GDM1 (cell line): Measurements from ENCODE around the gene PCDH9.
"Not testable (repeated sequence)": the region's sequence is repeated elsewhere in the genome, so short reads cannot be mapped to it uniquely, and the experiment has no call there.

ENCODE experiments used
- DNase-seq: peaks from one replicate; lab custom pipeline; 2025; lab: John Stamatoyannopoulos, UW

PCDH9 gene

GRCh38 chr13:66837246-66837645 is 392.9 kb downstream of the PCDH9 start:
- DNase-seq, result no peak

DNA sequence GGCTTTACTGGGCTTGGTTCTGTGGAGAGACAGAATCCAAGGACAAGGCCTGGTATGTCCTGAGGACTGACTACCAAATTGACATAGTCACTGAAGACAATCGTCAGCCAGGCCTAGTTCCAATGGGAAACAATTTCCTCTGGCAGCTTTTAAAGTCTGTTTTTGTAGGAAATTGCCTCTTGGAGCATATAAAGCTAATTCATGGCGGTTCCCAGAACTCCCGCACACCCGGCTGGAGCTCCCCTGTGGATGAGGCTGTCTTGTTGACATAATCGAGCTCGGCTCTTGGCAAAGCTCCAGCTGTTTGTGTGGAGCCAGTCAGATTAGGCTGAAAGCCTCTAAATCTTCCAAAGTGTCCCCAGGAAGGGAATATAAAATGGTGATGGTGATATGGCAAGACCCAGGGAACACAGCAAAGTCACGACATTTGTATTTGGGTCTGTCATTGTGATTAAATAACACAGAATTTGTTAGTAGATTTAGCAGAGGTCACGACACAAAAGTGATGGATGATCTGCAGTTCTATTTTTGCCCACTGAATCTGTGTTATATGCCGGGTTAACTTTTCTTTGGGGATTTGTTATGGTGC is 395.0 kb downstream of the PCDH9 start:
- no peak for DNase-seq

GRCh38 chr13:66830940-66831716 is 399.0 kb downstream of the PCDH9 start:
- DNase-seq, result no peak

DNA sequence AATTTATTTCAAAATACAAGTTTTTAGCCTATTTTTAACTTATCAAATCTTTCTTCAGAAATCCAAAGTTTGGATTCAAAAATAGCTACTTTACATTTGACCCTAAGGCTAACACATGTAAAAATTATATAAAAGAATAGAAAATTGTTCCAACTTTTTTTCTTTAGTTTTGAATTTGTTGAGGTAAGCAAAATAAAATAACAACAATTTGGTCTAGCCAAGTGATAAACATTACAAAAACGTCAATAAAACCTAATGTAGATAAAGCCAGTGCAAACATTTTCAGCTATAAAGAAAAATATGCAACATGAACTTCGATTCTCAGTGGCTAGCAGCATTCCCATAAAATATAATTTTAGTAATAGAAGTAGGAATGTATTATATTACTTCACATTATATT is 400.3 kb downstream of the PCDH9 start:
- no peak for DNase-seq

- DNase-seq, result no peak
These were observed 403.7 kb downstream of the PCDH9 start for GRCh38 chr13:66826398-66826797.

DNA sequence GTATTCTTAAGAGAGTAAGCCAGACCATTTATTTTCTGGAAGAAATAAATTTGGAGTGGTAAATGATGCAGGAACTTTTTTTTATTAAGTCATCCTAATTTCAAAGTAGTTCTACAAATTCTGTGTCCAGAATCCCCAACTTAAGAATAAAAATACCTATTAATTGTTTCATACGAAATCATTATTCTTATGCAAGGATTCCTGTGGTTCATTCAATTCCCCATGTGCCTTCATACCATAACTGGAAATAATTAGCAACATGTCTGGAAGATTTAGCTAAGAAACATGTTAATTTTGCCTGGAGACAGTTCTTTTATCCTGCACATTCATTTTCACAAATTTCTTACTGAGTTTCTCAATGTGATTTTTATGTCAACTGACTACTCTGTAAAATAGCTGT is 408.6 kb downstream of the PCDH9 start:
- no peak for DNase-seq

- no peak for DNase-seq
These were observed 418.7 kb downstream of the PCDH9 start for GRCh38 chr13:66811455-66811854.

DNA sequence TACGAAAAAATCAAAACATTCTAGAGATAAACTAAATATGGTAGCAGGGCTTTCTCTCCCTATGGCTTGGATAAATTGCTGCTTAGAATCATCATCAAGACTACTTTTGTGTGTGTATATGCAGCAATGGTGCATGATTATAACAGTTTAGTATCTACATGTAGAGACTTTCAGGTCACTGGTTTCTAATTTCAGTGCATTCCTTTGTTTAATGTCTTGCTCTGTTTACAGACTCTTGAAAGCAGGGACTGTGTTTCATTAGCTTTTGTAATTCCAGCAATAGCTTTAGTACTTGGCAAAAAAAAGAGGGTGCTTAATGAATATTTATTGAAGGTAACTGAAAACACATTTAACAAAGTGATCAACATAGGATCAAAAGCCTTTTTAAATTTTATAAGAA is 420.7 kb downstream of the PCDH9 start:
- no peak for DNase-seq

GRCh38 chr13:66807251-66807650 is 422.9 kb downstream of the PCDH9 start:
- no peak for DNase-seq

- DNase-seq, result no peak
These were observed 424.5 kb downstream of the PCDH9 start for GRCh38 chr13:66805657-66806056.

DNA sequence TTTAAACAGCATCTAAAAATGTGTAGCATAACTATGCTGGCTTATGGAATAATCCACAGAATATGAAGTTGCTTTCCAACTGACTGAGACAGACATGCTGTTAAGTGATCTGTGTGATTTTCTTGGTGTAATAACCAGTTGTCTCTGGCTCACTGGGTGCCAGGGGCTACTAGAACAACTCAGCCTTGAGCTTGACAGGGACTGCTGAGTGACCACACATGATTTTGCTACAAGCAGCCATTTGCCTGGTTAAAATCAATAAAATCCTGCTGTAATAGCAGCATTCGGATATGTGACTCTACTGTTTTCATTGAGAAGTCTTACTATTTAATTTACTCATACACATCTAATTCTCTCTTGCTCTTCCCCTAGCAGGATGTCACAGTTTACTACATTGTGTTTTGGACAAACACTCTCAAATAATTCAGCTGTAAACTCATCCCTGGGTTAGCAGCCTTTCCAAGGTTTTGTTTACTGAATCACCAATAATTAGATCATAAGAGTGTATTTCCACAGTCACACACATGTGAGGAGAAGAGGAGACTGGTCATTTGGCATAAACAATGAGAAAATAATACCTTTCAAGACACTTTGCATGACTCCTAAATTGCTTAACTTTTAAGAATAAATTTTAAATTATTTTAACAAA is 426.2 kb downstream of the PCDH9 start:
- no peak for DNase-seq

GRCh38 chr13:66803013-66803807 is 426.9 kb downstream of the PCDH9 start:
- no peak for DNase-seq

GRCh38 chr13:66795636-66796035 is 434.5 kb downstream of the PCDH9 start:
- no peak for DNase-seq

GRCh38 chr13:66794340-66795031 is 435.6 kb downstream of the PCDH9 start:
- no peak for DNase-seq

GRCh38 chr13:66790861-66791260 is 439.3 kb downstream of the PCDH9 start:
- DNase-seq, result no peak

DNA sequence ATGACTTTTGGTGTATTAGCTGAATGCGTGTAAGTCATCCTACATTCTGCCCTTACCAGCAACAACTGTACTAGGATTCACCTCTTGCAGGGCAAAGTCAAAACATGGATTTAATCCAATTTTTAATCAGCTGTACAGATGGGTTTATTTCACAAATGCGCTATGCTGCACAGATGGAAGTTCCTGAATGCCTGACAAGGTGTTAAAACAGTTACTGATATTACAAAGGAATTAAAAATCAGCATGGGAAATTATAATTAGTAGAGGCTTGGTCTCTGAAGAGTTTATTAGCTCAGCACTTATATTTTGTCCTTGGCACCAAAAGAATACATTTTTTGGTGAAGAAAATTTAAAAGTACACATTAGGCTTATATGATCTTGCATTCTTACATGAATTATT is 448.9 kb downstream of the PCDH9 start:
- DNase-seq, result no peak

DNA sequence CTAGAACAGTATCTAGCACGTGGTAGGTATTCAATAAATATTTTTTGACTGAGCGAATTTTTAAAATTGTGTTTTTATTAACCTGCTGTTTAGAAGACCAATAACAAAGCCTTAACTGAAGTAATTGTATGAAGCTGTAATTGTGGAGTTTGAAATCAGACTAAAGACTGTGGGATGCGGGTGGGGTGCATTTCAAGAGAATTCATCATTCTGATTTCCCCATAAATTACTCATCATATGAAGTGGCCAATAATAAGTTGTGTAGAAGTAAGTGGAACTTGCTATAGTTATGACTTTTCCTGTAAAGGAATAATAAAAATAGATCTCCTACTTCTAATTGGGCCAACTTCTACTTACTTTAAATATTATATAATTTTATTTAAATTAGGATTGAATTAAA is 449.3 kb downstream of the PCDH9 start:
- no peak for DNase-seq

DNA sequence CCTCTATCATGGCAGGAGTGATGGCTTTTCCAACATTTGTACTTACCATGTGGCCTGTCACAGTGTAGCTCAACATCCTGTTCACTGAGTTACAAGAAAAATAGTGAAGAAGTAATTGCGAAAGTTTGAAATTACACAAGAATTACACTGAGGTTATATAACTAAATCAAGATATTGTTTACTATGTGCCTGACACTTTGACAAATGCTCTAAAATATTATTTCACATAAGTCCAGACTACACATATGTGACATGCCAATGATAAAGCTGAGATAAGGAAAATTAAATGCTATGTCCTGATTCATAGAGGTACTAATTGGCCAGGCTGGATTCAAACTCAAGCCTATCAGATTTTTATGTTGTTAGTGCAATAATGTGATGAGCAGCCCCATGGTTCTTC is 451.7 kb downstream of the PCDH9 start:
- DNase-seq, result no peak

GRCh38 chr13:66775196-66775595 is 454.9 kb downstream of the PCDH9 start:
- DNase-seq, result no peak

DNA sequence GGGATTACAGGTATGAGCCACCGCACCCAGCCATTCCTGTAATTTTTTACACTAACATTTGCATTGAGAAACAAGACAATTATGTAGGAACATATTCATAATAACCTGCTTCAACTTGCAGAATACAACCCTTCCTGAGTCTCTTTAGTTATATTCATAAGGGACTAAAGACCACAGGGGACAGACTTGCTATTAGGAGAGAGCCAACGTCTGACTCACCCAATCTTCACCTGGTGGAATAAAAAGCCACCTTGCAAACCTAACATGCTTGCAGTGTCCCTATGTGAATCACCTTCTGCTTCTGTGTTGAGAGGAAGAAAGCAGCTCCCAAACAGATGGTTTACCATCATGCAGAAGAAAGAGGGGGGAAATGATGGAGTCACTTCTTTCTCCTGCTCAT is 456.1 kb downstream of the PCDH9 start:
- DNase-seq, result no peak

DNA sequence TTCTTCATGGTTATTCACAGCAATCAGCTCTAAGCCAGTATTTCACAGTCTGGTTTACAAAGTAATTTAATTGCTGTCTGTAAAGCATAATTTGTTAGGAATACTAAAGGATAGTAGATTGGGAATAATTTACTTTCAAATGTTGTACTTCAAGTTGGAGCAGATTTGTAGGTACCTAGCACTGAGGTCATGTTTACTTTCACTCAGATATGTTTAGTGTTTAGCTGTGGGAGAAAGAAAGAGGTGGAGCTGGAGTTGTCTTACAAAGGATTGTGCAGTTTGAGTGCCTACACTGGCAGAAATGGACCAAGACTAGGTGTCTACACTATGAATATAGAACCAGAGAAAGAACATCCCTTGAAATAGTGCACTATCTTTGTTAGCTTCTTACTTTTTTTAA is 464.6 kb downstream of the PCDH9 start:
- no peak for DNase-seq

GRCh38 chr13:66760678-66761077 is 469.5 kb downstream of the PCDH9 start:
- not testable (repeated sequence) for DNase-seq
